ENCODE measurements around the gene NAV1. TPM values are rescaled to one million over a fixed set of nuclear protein-coding genes. Genes with fewer than 3 reads are reported as not detected.

Gene NAV1
- total and polyA plus RNA-seq, 2 of the 8 experiments (the other 6 are each of a cell fraction or from before 2014, with no cell fraction given), result 9.9 to 42.7 TPM

DNA sequence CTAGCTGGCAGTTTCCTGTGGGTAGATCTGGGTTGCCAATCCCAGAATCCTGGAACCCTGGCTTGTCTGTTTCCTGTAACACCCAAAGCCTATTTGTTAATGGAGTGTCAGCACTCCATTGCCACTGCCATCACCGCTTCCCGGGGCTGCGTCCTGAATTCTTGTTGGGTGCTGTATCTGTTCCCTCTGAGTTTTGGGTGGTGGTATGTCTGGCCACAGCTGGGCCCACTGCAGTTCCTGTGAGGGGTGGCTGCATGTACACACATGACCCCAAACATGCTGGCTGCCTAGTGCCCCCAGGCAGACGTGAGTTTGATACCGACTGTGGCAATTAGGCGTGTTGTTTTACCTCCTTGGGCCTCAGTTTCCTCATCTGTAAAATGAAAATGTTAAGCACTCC is 29.3 kb downstream of the NAV1 start:
- Histone ChIP-seq H3K4me1 (replicated peaks in 1 of 4; ENCODE audit: control insufficient read depth in 3 of 4, insufficient read depth in 4 of 4, low read length in 3 of 4) (no peaks in the 10 kb centered on the region; a peak in 1 of 7 replicates), H3K27me3 (replicated peaks in 1 of 4; ENCODE audit: control insufficient read depth in 3 of 4, extremely low read depth in 1 of 4, insufficient read depth in 3 of 4, low read length in 3 of 4) (no peaks in the 10 kb centered on the region), H3K23ac (ENCODE audit: insufficient read length) (no peak overlapping the region), H3K9ac (replicated peaks in 1 of 4; ENCODE audit: extremely low read depth in 1 of 4, low read depth in 3 of 4, low read length in 3 of 4) (no peak overlapping the region), H3K9me3 (ENCODE audit: insufficient read depth in 2 of 2, low read depth in 1 of 2, low read length in 1 of 2) (no peaks in the 10 kb centered on the region), H3K79me2 (ENCODE audit: control insufficient read depth in 1 of 2, insufficient read depth in 2 of 2, low read length in 2 of 2) (no peaks in the 10 kb centered on the region), H3K18ac (ENCODE audit: extremely low read depth, low read length) (no peak overlapping the region), H3K27ac (ENCODE audit: low read depth, low read length) (no peak overlapping the region), H2BK5ac (ENCODE audit: low read depth, low read length) (no peak overlapping the region), H3K4me2 (ENCODE audit: insufficient read depth in 1 of 2, low read depth in 2 of 2, low read length in 2 of 2) (no peak overlapping the region), H2BK120ac (replicated peaks; ENCODE audit: low read depth, low read length) (no peak overlapping the region), H2BK12ac (ENCODE audit: low read depth, low read length) (no peak overlapping the region), H4K91ac (replicated peaks; ENCODE audit: insufficient read length, low read length) (no peak overlapping the region), H3K79me1 (ENCODE audit: low read depth, low read length) (no peaks in the 10 kb centered on the region), H4K5ac (ENCODE audit: insufficient read length, low read depth, low read length) (no peak overlapping the region), H3K14ac (ENCODE audit: insufficient read length) (no peak overlapping the region), H2AK5ac (ENCODE audit: low read depth, low read length) (no peak overlapping the region), H3K56ac (replicated peaks; ENCODE audit: insufficient read length, low read depth, low read length) (no peak overlapping the region), H4K8ac (ENCODE audit: extremely low read depth, insufficient read depth, low read length) (no peak overlapping the region), H3K4me3 (ENCODE audit: extremely low read depth in 1 of 4, insufficient read depth in 2 of 4, low read depth in 3 of 4, low read length in 4 of 4) (no peak overlapping the region), H3K23me2 (ENCODE audit: low read depth, low read length) (no peaks in the 10 kb centered on the region), H2BK20ac (ENCODE audit: low read length) (no peak overlapping the region), H3K36me3 (ENCODE audit: control insufficient read depth in 2 of 4, insufficient read depth in 4 of 4, low read length in 3 of 4) (no peaks in the 10 kb centered on the region), H4K20me1 (replicated peaks in 1 of 2; ENCODE audit: control insufficient read depth in 1 of 2, insufficient read depth in 2 of 2, low read length in 2 of 2) (no peaks in the 10 kb centered on the region), H3K4ac (replicated peaks; ENCODE audit: insufficient read length, low read depth, low read length) (no peak overlapping the region), H2AFZ (ENCODE audit: low read length) (no peak overlapping the region), H2BK15ac (ENCODE audit: low read length) (0 out of 2 replicates have a peak overlapping the region, but pooled peaks have one; percentile 61)
- ChIA-PET POLR2A (ENCODE audit: partially characterized antibody) (interaction anchor here (1.5 kb wide), 1 partner anchor 16 kb away, joined by 5 read pairs; no protein-coding TSS in a partner anchor), CTCF (ENCODE audit: partially characterized antibody) (interaction anchor here (0.9 to 22.6 kb wide), 10 partner anchors 7 to 225 kb away, joined by 3 to 499 read pairs (median 4); no protein-coding TSS in a partner anchor)
- no peak for FAIRE-seq
- 94% methylated on average over 6 of the region's 6 CpGs; no CpG with 5 or more reads in 1 of the 2 experiments for WGBS, 2 experiments (ENCODE audit: extremely low coverage in 1 of 2, insufficient coverage in 1 of 2, insufficient read length in 1 of 2, insufficient replicate concordance in 2 of 2, low coverage in 1 of 2, low lambda C conversion rate in 2 of 2, missing lambda C conversion rate in 1 of 2)
- DNase-seq (ENCODE audit: low read depth in 1 of 2, low spot score in 2 of 2), result no peak
- TF ChIP-seq SP1 (IDR thresholded peaks at IDR 0.05; ENCODE audit: low read depth, low read length) (no peak), SIX5 (IDR thresholded peaks at IDR 0.05; ENCODE audit: low read depth, low read length) (no peak), TBP (IDR thresholded peaks at IDR 0.05; ENCODE audit: low read depth, low read length) (no peak), CEBPB (IDR thresholded peaks at IDR 0.05; ENCODE audit: low read depth, low read length) (no peak)

Measured in H1 (cell line).